Mesenchymal stem cell (in vitro differentiated cells and primary cell): Measurements from ENCODE around the gene RNF11.

Experiments
- DNase-seq: peaks from one replicate; pipeline ENCODE4 v3.0.0-alpha.2; 2013
- H2AFZ ChIP-seq: one replicate; pipeline ENCODE4 v1.6.1; 2013; ENCODE audit warnings: low read depth, mild to moderate bottlenecking, control low read depth, inconsistent platforms, low read length, moderate library complexity
- H2AK5ac ChIP-seq: 2 replicates; pipeline ENCODE4 v1.6.1; 2013; ENCODE audit warnings: low read length, moderate library complexity, mild to moderate bottlenecking, inconsistent platforms; ENCODE audit not compliant: severe bottlenecking
- H2BK120ac ChIP-seq: one replicate; pipeline ENCODE4 v1.6.1; 2013; ENCODE audit warnings: low read depth, mild to moderate bottlenecking, inconsistent platforms, low read length, moderate library complexity
- H2BK12ac ChIP-seq, 2 experiments: one replicate each; pipeline ENCODE4 v1.6.1; 2013; ENCODE audit warnings: inconsistent platforms in 2 of 2, low read length in 2 of 2, mild to moderate bottlenecking in 2 of 2, moderate library complexity in 2 of 2, control low read depth in 1 of 2
- H2BK15ac ChIP-seq: one replicate; pipeline ENCODE4 v1.6.1; 2013; ENCODE audit warnings: mild to moderate bottlenecking, low read depth, inconsistent platforms; ENCODE audit not compliant: poor library complexity, severe bottlenecking
- H2BK5ac ChIP-seq: 2 replicates; pipeline ENCODE4 v1.6.1; 2013; ENCODE audit warnings: low read depth, mild to moderate bottlenecking, low read length, control low read depth, inconsistent platforms; ENCODE audit not compliant: poor library complexity, severe bottlenecking
- H3K14ac ChIP-seq, 2 experiments: one replicate each; pipeline ENCODE4 v1.6.1; 2013; ENCODE audit warnings: inconsistent platforms in 2 of 2, low read length in 2 of 2, control low read depth in 1 of 2, mild to moderate bottlenecking in 1 of 2, moderate library complexity in 1 of 2
- H3K18ac ChIP-seq, 2 experiments: one replicate each; pipeline ENCODE4 v1.6.1; 2013; ENCODE audit warnings: inconsistent platforms in 2 of 2, low read length in 2 of 2, control low read depth in 1 of 2, low read depth in 1 of 2, mild to moderate bottlenecking in 1 of 2
- H3K23ac ChIP-seq, 2 experiments: one replicate each; pipeline ENCODE4 v1.6.1; 2013; ENCODE audit warnings: inconsistent platforms in 2 of 2, low read length in 2 of 2, mild to moderate bottlenecking in 2 of 2, moderate library complexity in 2 of 2, control low read depth in 1 of 2
- H3K27ac ChIP-seq: 2 replicates; pipeline ENCODE4 v1.5.1; 2013; ENCODE audit warnings: mild to moderate bottlenecking, moderate library complexity, low read length, control low read depth, inconsistent platforms; ENCODE audit not compliant: poor library complexity, severe bottlenecking
- H3K27me3 ChIP-seq, 2 experiments: 2 replicates each; pipeline versions ENCODE4 v1.6.1 to v1.7.0; 2013; ENCODE audit warnings: low read length in 2 of 2, mild to moderate bottlenecking in 2 of 2, moderate library complexity in 2 of 2, control low read depth in 1 of 2, inconsistent platforms in 1 of 2; ENCODE audit not compliant: control insufficient read depth in 1 of 2, insufficient read depth in 1 of 2
- H3K36me3 ChIP-seq, 2 experiments: 2 replicates each; pipeline versions ENCODE4 v1.6.1 to v1.7.0; 2013; ENCODE audit warnings: low read length in 2 of 2, control low read depth in 1 of 2, inconsistent platforms in 1 of 2, low read depth in 1 of 2, mild to moderate bottlenecking in 1 of 2; ENCODE audit not compliant: insufficient read depth in 2 of 2, control insufficient read depth in 1 of 2
- H3K4ac ChIP-seq, 2 experiments: one replicate each; pipeline ENCODE4 v1.6.1; 2013; ENCODE audit warnings: inconsistent platforms in 2 of 2, low read length in 2 of 2, mild to moderate bottlenecking in 2 of 2, moderate library complexity in 2 of 2, control low read depth in 1 of 2, low read depth in 1 of 2
- H3K4me1 ChIP-seq: 2 replicates; pipeline ENCODE4 v1.6.1; 2013; ENCODE audit warnings: low read depth, low read length, control low read depth; ENCODE audit not compliant: control insufficient read depth, insufficient read depth
- H3K4me2 ChIP-seq: 2 replicates; pipeline ENCODE4 v1.6.1; 2013; ENCODE audit warnings: low read length, mild to moderate bottlenecking, inconsistent platforms; ENCODE audit not compliant: poor library complexity, severe bottlenecking
- H3K4me3 ChIP-seq, 2 experiments: 2 replicates each; pipeline versions ENCODE4 v1.5.1 to v1.7.0; 2013; ENCODE audit warnings: low read length in 2 of 2, mild to moderate bottlenecking in 2 of 2, control low read depth in 1 of 2, low read depth in 1 of 2; ENCODE audit not compliant: insufficient read depth in 1 of 2
- H3K79me1 ChIP-seq: replicated peaks from 2 replicates; pipeline ENCODE4 v1.6.1; 2013; ENCODE audit warnings: mild to moderate bottlenecking, control low read depth, low read length, inconsistent platforms; ENCODE audit not compliant: poor library complexity, severe bottlenecking
- H3K9ac ChIP-seq: 2 replicates; pipeline ENCODE4 v1.7.0; 2013; ENCODE audit warnings: mild to moderate bottlenecking, low read length, moderate library complexity
- H3K9me3 ChIP-seq: 2 replicates; pipeline ENCODE4 v1.7.0; 2013; ENCODE audit warnings: mild to moderate bottlenecking, low read length; ENCODE audit not compliant: control insufficient read depth
- H4K8ac ChIP-seq: one replicate; pipeline ENCODE4 v1.6.1; 2013; ENCODE audit warnings: inconsistent platforms, mild to moderate bottlenecking, low read length, moderate library complexity
- H4K91ac ChIP-seq: one replicate; pipeline ENCODE4 v1.6.1; 2013; ENCODE audit warnings: mild to moderate bottlenecking, low read length, inconsistent platforms
- WGBS: methylation state at CpG from one replicate; pipeline ENCODE4 v1.1.7; 2013; ENCODE audit warnings: mixed read lengths; 5-methylcytosine and 5-hydroxymethylcytosine counted together

RNF11 gene

DNA sequence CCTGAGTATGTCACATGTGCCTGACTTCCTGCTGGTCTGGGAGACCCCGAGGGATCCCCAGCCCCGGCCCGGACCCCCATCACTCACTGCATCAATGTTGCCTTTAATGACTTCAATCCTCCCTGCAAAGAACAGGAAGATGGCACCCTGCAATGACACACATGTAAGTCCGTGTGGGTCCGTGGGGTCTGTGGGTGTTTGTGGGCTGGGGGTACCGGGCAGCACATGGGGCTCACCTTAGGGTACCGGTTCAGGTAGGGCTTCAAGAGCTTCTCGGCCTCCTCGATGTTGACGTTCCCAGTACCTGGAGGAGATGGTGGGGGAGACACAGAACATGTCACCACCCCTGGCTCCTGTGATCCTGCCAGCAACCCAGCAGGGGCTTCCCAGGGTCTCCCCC lies 66.2 kb downstream of the RNF11 start:
- no peak overlapping the region for H3K23ac ChIP-seq
- H2BK5ac ChIP-seq = no peak overlapping the region
- no peak overlapping the region for H3K4me2 ChIP-seq
- H2BK12ac ChIP-seq = no peak overlapping the region
- no peak for DNase-seq
- no peaks in the 10 kb centered on the region for H3K79me1 ChIP-seq
- H3K27ac ChIP-seq = no peak overlapping the region
- H3K18ac ChIP-seq = no peak overlapping the region
- no peak overlapping the region for H4K8ac ChIP-seq
- no peak overlapping the region for H2AK5ac ChIP-seq
- H3K9me3 ChIP-seq = no peaks in the 10 kb centered on the region
- H3K4ac ChIP-seq = no peak overlapping the region
- no peaks in the 10 kb centered on the region for H3K27me3 ChIP-seq
- no peak overlapping the region for H3K4me3 ChIP-seq
- H3K36me3 ChIP-seq = no peaks in the 10 kb centered on the region
- WGBS = 90% methylated on average over 10 of the region's 10 CpGs
- no peak overlapping the region for H2BK120ac ChIP-seq
- peak overlapping the region; percentile 12 for H2BK15ac ChIP-seq
- no peak overlapping the region for H2AFZ ChIP-seq
- H3K9ac ChIP-seq = no peak overlapping the region
- no peak overlapping the region for H4K91ac ChIP-seq
- no peak overlapping the region for H3K14ac ChIP-seq
- H3K4me1 ChIP-seq = peaks cover 30% of the 10 kb centered on the region

DNA sequence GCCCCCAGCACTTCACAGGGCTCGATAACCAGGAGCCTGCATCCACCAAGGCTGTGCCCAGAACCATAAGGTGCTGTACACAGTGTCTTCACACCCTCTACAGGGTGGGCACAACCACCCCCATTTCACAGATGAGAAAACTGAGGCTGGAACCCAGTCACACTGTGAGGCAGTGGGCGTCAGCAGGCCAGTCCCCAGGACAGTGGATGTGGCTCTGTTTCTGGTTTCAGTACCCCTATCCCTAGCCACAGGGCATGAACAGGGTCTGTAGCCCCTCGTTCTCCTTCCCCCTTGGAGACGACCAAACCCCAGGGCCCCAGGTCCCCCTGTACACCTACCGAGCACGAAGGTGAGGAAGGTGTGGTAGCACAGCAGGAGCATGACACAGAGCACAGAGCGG lies 66.7 kb downstream of the RNF11 start:
- no peak overlapping the region for H3K4me2 ChIP-seq
- no peak overlapping the region for H3K27ac ChIP-seq
- DNase-seq = no peak
- no peak overlapping the region for H3K18ac ChIP-seq
- H3K27me3 ChIP-seq = no peaks in the 10 kb centered on the region
- H3K9me3 ChIP-seq = no peaks in the 10 kb centered on the region
- H3K4me1 ChIP-seq = peaks cover 30% of the 10 kb centered on the region
- H4K8ac ChIP-seq = no peak overlapping the region
- no peak overlapping the region for H3K23ac ChIP-seq
- no peak overlapping the region for H2AFZ ChIP-seq
- no peak overlapping the region for H2BK15ac ChIP-seq
- H3K9ac ChIP-seq = no peak overlapping the region
- no peak overlapping the region for H2BK5ac ChIP-seq
- no peak overlapping the region for H2AK5ac ChIP-seq
- no peak overlapping the region for H2BK12ac ChIP-seq
- H3K36me3 ChIP-seq = no peaks in the 10 kb centered on the region
- H3K14ac ChIP-seq = peak overlapping the region in 1 of 2 experiments; percentile 44
- no peak overlapping the region for H3K4ac ChIP-seq
- no peak overlapping the region for H3K4me3 ChIP-seq
- no peak overlapping the region for H4K91ac ChIP-seq
- no peak overlapping the region for H2BK120ac ChIP-seq
- H3K79me1 ChIP-seq = no peaks in the 10 kb centered on the region
- WGBS = 87% methylated on average over 7 of the region's 7 CpGs

DNA sequence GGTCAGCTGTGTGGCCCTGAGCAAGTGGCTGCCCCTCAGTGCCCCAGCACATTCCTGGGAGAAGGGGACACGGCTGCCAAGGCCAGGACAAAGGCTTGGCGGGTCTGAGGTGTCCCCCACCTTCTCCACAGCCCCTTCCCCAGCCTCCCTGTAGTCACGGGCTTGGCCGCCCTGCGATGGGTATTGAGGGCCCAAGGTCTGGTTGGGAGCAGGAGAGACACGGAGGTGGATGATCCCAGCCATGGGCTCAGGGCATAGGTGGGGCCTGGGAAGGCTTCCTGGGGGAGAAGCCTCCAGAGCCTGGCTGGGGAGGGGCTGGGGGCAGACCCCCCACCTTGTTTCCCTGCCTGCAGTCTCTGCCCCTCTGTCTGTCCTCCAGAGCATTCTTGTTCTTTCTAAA lies 67.2 kb downstream of the RNF11 start:
- peak overlapping the region in 1 of 2 experiments; percentile 36 for H3K14ac ChIP-seq
- H2AFZ ChIP-seq = no peak overlapping the region
- H2BK12ac ChIP-seq = no peak overlapping the region
- no peak overlapping the region for H3K23ac ChIP-seq
- H3K27ac ChIP-seq = no peak overlapping the region
- H3K4me1 ChIP-seq = peaks cover 29% of the 10 kb centered on the region
- H4K8ac ChIP-seq = no peak overlapping the region
- H3K4ac ChIP-seq = no peak overlapping the region
- H2AK5ac ChIP-seq = no peak overlapping the region
- no peak overlapping the region for H2BK15ac ChIP-seq
- H4K91ac ChIP-seq = peak overlapping the region; percentile 14
- peak overlapping the region; percentile 67 for H3K9ac ChIP-seq
- no peak overlapping the region for H3K4me2 ChIP-seq
- no peaks in the 10 kb centered on the region for H3K79me1 ChIP-seq
- no peaks in the 10 kb centered on the region for H3K9me3 ChIP-seq
- H3K36me3 ChIP-seq = no peaks in the 10 kb centered on the region
- no peaks in the 10 kb centered on the region for H3K27me3 ChIP-seq
- H2BK5ac ChIP-seq = no peak overlapping the region
- DNase-seq = no peak
- H3K4me3 ChIP-seq = peak overlapping the region in 1 of 2 experiments; percentile 11
- no peak overlapping the region for H2BK120ac ChIP-seq
- H3K18ac ChIP-seq = no peak overlapping the region
- WGBS = 95% methylated on average over 3 of the region's 6 CpGs

GRCh38 chr1:51303751-51304251 lies 67.7 kb downstream of the RNF11 start:
- Histone ChIP-seq H2BK5ac (no peak overlapping the region), H4K8ac (no peak overlapping the region), H3K9ac (peak overlapping the region; percentile 67), H3K4me1 (peaks cover 29% of the 10 kb centered on the region), H4K91ac (no peak overlapping the region), H2BK12ac (no peak overlapping the region), H3K79me1 (no peaks in the 10 kb centered on the region), H3K23ac (no peak overlapping the region), H2AK5ac (peak overlapping the region; percentile 57), H2AFZ (no peak overlapping the region), H2BK15ac (no peak overlapping the region), H2BK120ac (no peak overlapping the region), H3K27me3 (no peaks in the 10 kb centered on the region), H3K36me3 (no peaks in the 10 kb centered on the region), H3K18ac (no peak overlapping the region), H3K4me3 (peak overlapping the region in 1 of 2 experiments; percentile 31), H3K4me2 (no peak overlapping the region), H3K4ac (no peak overlapping the region), H3K9me3 (no peaks in the 10 kb centered on the region), H3K27ac (no peak overlapping the region), H3K14ac (no peak overlapping the region)
- WGBS = 79% methylated on average over 8 of the region's 8 CpGs
- peak; percentile 45 for DNase-seq
